IMR-90 (cell line): ENCODE measurements around the gene NCOR1. TPM values are rescaled to one million over a fixed set of nuclear protein-coding genes. Genes with fewer than 3 reads are reported as not detected.
"Not testable (repeated sequence)": the region's sequence is repeated elsewhere in the genome, so short reads cannot be mapped to it uniquely, and the experiment has no call there.

ENCODE experiments used
- ATAC-seq: fragments of 200-7000 bp; cut with Tn5 transposase; 2 replicates; pipeline ENCODE4 v1.9.1; 2020; ENCODE audit warnings: low read depth, mild to moderate bottlenecking, moderate library complexity
- BruUV-seq: library from RNA; stranded (reverse); fragments of 400-500 nt; replicated peaks from 2 replicates; lab custom pipeline; 2021; lab: Mats Ljungman, UMichigan
- CTCF ChIA-PET: fragments of 300-600 bp; formaldehyde crosslinking; extraction: SDS; loops from one replicate; lab custom pipeline; 2021; ENCODE audit warnings: antibody characterized with exemption; lab: Yijun Ruan, JAX
- POLR2A ChIA-PET: fragments of 300-600 bp; sonication (Branson Sonifier 250); formaldehyde crosslinking; loops from one replicate; lab custom pipeline; 2022; ENCODE audit warnings: antibody characterized with exemption; ENCODE audit not compliant: unreplicated experiment; lab: Charles Lee
- DNase-seq: peaks from one replicate; pipeline ENCODE4 v3.0.0; 2013
- H2AFZ ChIP-seq: replicated peaks from 2 replicates; pipeline ENCODE3; 2013; ENCODE audit warnings: low read length, mild to moderate bottlenecking; ENCODE audit not compliant: poor library complexity
- H2AK5ac ChIP-seq: 2 replicates; pipeline ENCODE4 v1.6.1; 2013; ENCODE audit warnings: low read depth, low read length, inconsistent platforms
- H2AK9ac ChIP-seq: replicated peaks from 2 replicates; pipeline ENCODE3; 2013; ENCODE audit warnings: mild to moderate bottlenecking, low read depth, low read length, moderate library complexity; ENCODE audit not compliant: poor library complexity
- H2BK120ac ChIP-seq: 2 replicates; pipeline ENCODE4 v1.6.1; 2013; ENCODE audit warnings: low read depth, low read length, inconsistent platforms
- H2BK15ac ChIP-seq: 3 replicates; pipeline ENCODE4 v1.6.1; 2013; ENCODE audit warnings: low read depth, low read length, inconsistent platforms
- H2BK20ac ChIP-seq: 2 replicates; pipeline ENCODE4 v1.6.1; 2013; ENCODE audit warnings: low read depth, mild to moderate bottlenecking, inconsistent platforms, low read length, moderate library complexity
- H2BK5ac ChIP-seq: 2 replicates; pipeline ENCODE4 v1.6.1; 2013; ENCODE audit warnings: mild to moderate bottlenecking, low read depth, low read length, inconsistent platforms; ENCODE audit not compliant: poor library complexity, severe bottlenecking
- H3K14ac ChIP-seq: replicated peaks from 2 replicates; pipeline ENCODE4 v1.6.1; 2013; ENCODE audit warnings: low read depth, low read length, inconsistent platforms
- H3K18ac ChIP-seq: 2 replicates; pipeline ENCODE4 v1.6.1; 2013; ENCODE audit warnings: low read depth, low read length, control low read depth
- H3K23ac ChIP-seq: 2 replicates; pipeline ENCODE4 v1.6.1; 2013; ENCODE audit warnings: low read depth, low read length, inconsistent platforms
- H3K27ac ChIP-seq: 2 replicates; pipeline ENCODE4 v1.5.1; 2013; ENCODE audit warnings: mild to moderate bottlenecking, control low read depth, low read length; ENCODE audit not compliant: insufficient read depth
- H3K27me3 ChIP-seq: 2 replicates; pipeline ENCODE4 v1.6.1; 2013; ENCODE audit warnings: low read length; ENCODE audit not compliant: control insufficient read depth, insufficient read depth
- H3K36me3 ChIP-seq: 2 replicates; pipeline ENCODE4 v1.6.1; 2013; ENCODE audit warnings: low read length, mixed read lengths; ENCODE audit not compliant: control insufficient read depth, insufficient read depth
- H3K4ac ChIP-seq: 2 replicates; pipeline ENCODE4 v1.6.1; 2013; ENCODE audit warnings: low read depth, low read length, inconsistent platforms
- H3K4me1 ChIP-seq: 2 replicates; pipeline ENCODE4 v1.6.1; 2013; ENCODE audit warnings: low read length, mixed read lengths; ENCODE audit not compliant: control insufficient read depth, insufficient read depth
- H3K4me2 ChIP-seq: 2 replicates; pipeline ENCODE4 v1.6.1; 2013; ENCODE audit warnings: low read depth, mild to moderate bottlenecking, control low read depth, low read length, moderate library complexity
- H3K4me3 ChIP-seq: 2 replicates; pipeline ENCODE4 v1.5.1; 2013; ENCODE audit warnings: low read depth, mild to moderate bottlenecking, control low read depth, low read length, moderate library complexity; ENCODE audit not compliant: insufficient read depth
- H3K56ac ChIP-seq: 2 replicates; pipeline ENCODE4 v1.6.1; 2013; ENCODE audit warnings: low read length, inconsistent platforms; ENCODE audit not compliant: insufficient read depth; ENCODE audit errors: extremely low read depth
- H3K79me1 ChIP-seq, 2 experiments: 2 replicates each; pipeline ENCODE4 v1.6.1; 2013; ENCODE audit warnings: low read length in 2 of 2, inconsistent platforms in 1 of 2, low read depth in 1 of 2
- H3K9ac ChIP-seq: 2 replicates; pipeline ENCODE4 v1.6.1; 2013; ENCODE audit warnings: low read depth, low read length, control low read depth
- H3K9me1 ChIP-seq: 2 replicates; pipeline ENCODE4 v1.6.1; 2013; ENCODE audit warnings: low read length, inconsistent platforms; ENCODE audit not compliant: insufficient read depth
- H3K9me3 ChIP-seq: 2 replicates; pipeline ENCODE4 v1.6.1; 2013; ENCODE audit warnings: low read length; ENCODE audit not compliant: control insufficient read depth, insufficient read depth
- H4K20me1 ChIP-seq: 2 replicates; pipeline ENCODE4 v1.6.1; 2013; ENCODE audit warnings: low read length, inconsistent platforms; ENCODE audit not compliant: insufficient read depth
- H4K5ac ChIP-seq: 2 replicates; pipeline ENCODE4 v1.6.1; 2013; ENCODE audit warnings: mild to moderate bottlenecking, low read depth, low read length, control low read depth
- H4K8ac ChIP-seq, 2 experiments: 2 replicates each; pipeline ENCODE4 v1.6.1; 2013; ENCODE audit warnings: low read depth in 2 of 2, low read length in 2 of 2, control low read depth in 1 of 2, inconsistent platforms in 1 of 2
- H4K91ac ChIP-seq: 2 replicates; pipeline ENCODE4 v1.6.1; 2013; ENCODE audit warnings: low read depth, low read length, inconsistent platforms; ENCODE audit not compliant: insufficient read depth
- BHLHE40 ChIP-seq: fragments of 150-350 bp; IDR thresholded peaks from 2 replicates; pipeline ENCODE4 v1.6.1; 2016; ENCODE audit warnings: mild to moderate bottlenecking, low read depth, low read length
- RAD21 ChIP-seq: IDR thresholded peaks from 2 replicates; pipeline ENCODE4 v1.6.1; 2012; ENCODE audit warnings: low read length, improper control_type of control experiment
- USF2 ChIP-seq: fragments of 150-350 bp; IDR thresholded peaks from 2 replicates; pipeline ENCODE4 v1.6.1; 2017; ENCODE audit warnings: mild to moderate bottlenecking, antibody characterized with exemption, low read length, low read depth
- WGBS, 2 experiments: methylation state at CpG; one replicate each; pipeline versions ENCODE4 v1.1.5 to v1.1.7; 2013; ENCODE audit warnings: missing lambda C conversion rate in 2 of 2; ENCODE audit not compliant: insufficient read length in 1 of 2; ENCODE audit errors: extremely low coverage in 2 of 2; 5-methylcytosine and 5-hydroxymethylcytosine counted together
- dilution Hi-C: fragments of 300-500 bp; cut with HindIII; formaldehyde crosslinking; loops from one replicate; pipeline ENCODE4 v1.14.3; 2018; ENCODE audit warnings: low sequenced_read_pairs; ENCODE audit not compliant: unreplicated experiment
- in situ Hi-C: fragments of 300-500 bp; cut with MboI; formaldehyde crosslinking; loops from 3 replicates; pipeline ENCODE4 v1.14.3; 2019; ENCODE audit warnings: low sequenced_read_pairs, inconsistent platforms, mixed read lengths
- intact Hi-C: fragments of 100-400 bp; cut with micrococcal nuclease; formaldehyde crosslinking; loops from 2 replicates; pipeline ENCODE4 v1.10.0; 2022
- polyA plus RNA-seq, 3 experiments: library from polyadenylated mRNA; depleted of rRNA; stranded (reverse); fragments of >200 nt; gene quantifications; 2 replicates each; pipeline ENCODE4 v1.2.3, GENCODE V29; 2012; ENCODE audit warnings: low replicate concordance in 1 of 3
- total RNA-seq: library from RNA; depleted of rRNA; stranded (reverse); fragments of >200 nt; gene quantifications from 2 replicates; pipeline ENCODE4 v1.2.3, GENCODE V29; 2012

NCOR1 gene
- total and polyA plus RNA-seq, 2 of the 4 experiments (the other 2 are of a cell fraction): 54.5 to 80.3 TPM

- no peak overlapping the region for H2BK5ac ChIP-seq
- CTCF ChIA-PET: interaction anchor here (1.1 kb wide), 1 partner anchor 11 kb away, joined by 3 read pairs; no protein-coding TSS in a partner anchor
- no peak overlapping the region for H3K23ac ChIP-seq
- intact Hi-C loops: no loop called here
- H2BK120ac ChIP-seq: no peak overlapping the region
- no peaks in the 10 kb centered on the region for H3K27me3 ChIP-seq
- no peak overlapping the region for H3K4ac ChIP-seq
- no peak overlapping the region for H3K4me2 ChIP-seq
- H2AFZ ChIP-seq: no peak overlapping the region
- H3K27ac ChIP-seq: no peak overlapping the region
- no peak overlapping the region for H2AK5ac ChIP-seq
- no peak overlapping the region for H4K5ac ChIP-seq
- H4K20me1 ChIP-seq: peaks cover 7% of the 10 kb centered on the region; the same call in 1 of the 2 replicates
- no peak overlapping the region for H2BK20ac ChIP-seq
- no peak overlapping the region for H4K91ac ChIP-seq
- no CpG with 5 or more reads among the region's 1 CpG for WGBS, 2 experiments
- H3K56ac ChIP-seq: no peak overlapping the region
- H3K79me1 ChIP-seq: peaks cover 16 to 27% of the 10 kb centered on the region in 2 experiments; a peak in 3 of 4 replicates
- H3K14ac ChIP-seq: no peak overlapping the region
- no TSS peak for BruUV-seq
- H3K9me1 ChIP-seq: peaks cover 7% of the 10 kb centered on the region; the same call in 1 of the 2 replicates
- no peak overlapping the region for H3K4me3 ChIP-seq
- TF ChIP-seq USF2 (no peak), RAD21 (no peak), BHLHE40 (no peak)
- H3K18ac ChIP-seq: no peak overlapping the region
- DNase-seq (no peak), ATAC-seq (no peak)
- POLR2A ChIA-PET: no interaction called here
- no peak overlapping the region for H2BK15ac ChIP-seq
- in situ Hi-C loops: no loop called here
- no peak overlapping the region for H4K8ac ChIP-seq
- H3K4me1 ChIP-seq: peaks cover 2% of the 10 kb centered on the region
- H2AK9ac ChIP-seq: no peak overlapping the region
- dilution Hi-C loops: no loop called here
- no peak overlapping the region for H3K9ac ChIP-seq
- H3K36me3 ChIP-seq: 0 out of 2 replicates have a peak, but pooled peaks cover 1% of the 10 kb centered on the region
- no peaks in the 10 kb centered on the region for H3K9me3 ChIP-seq
Measured at GRCh38 chr17:16232391-16232790, 17.1 kb upstream of the NCOR1 start.

- Histone ChIP-seq H2AK5ac (peak overlapping the region; percentile 68), H3K79me1 (peaks cover 27 to 44% of the 10 kb centered on the region in 2 experiments; a peak in 3 of 4 replicates), H2BK20ac (peak overlapping the region; percentile 33; the same call in 1 of the 2 replicates), H3K4ac (peak overlapping the region; percentile 41; the same call in 1 of the 2 replicates), H3K14ac (0 out of 2 replicates have a peak overlapping the region, but pooled peaks have one; percentile 19)
- H3K27ac ChIP-seq, H3K36me3 ChIP-seq, H3K18ac ChIP-seq, H2AFZ ChIP-seq, BruUV-seq, H3K9ac ChIP-seq, dilution Hi-C loops, H3K9me3 ChIP-seq, H3K9me1 ChIP-seq, H4K8ac ChIP-seq, DNase-seq, H2AK9ac ChIP-seq, H3K4me3 ChIP-seq, CTCF ChIA-PET, H4K5ac ChIP-seq, H2BK120ac ChIP-seq, H3K56ac ChIP-seq, H3K4me1 ChIP-seq, H2BK5ac ChIP-seq, H3K27me3 ChIP-seq, H3K23ac ChIP-seq, H4K91ac ChIP-seq, POLR2A ChIA-PET, intact Hi-C loops, H3K4me2 ChIP-seq, in situ Hi-C loops, H2BK15ac ChIP-seq, ATAC-seq, H4K20me1 ChIP-seq: not testable (repeated sequence)
- WGBS, 2 experiments: no CpG with 5 or more reads among the region's 8 CpGs
Measured at GRCh38 chr17:16229912-16230561, 14.7 kb upstream of the NCOR1 start.
